ENCODE results near the gene KIAA1755.
"Not testable (repeated sequence)": the region's sequence is repeated elsewhere in the genome, so short reads cannot be mapped to it uniquely, and the experiment has no call there.

KIAA1755 gene

DNA sequence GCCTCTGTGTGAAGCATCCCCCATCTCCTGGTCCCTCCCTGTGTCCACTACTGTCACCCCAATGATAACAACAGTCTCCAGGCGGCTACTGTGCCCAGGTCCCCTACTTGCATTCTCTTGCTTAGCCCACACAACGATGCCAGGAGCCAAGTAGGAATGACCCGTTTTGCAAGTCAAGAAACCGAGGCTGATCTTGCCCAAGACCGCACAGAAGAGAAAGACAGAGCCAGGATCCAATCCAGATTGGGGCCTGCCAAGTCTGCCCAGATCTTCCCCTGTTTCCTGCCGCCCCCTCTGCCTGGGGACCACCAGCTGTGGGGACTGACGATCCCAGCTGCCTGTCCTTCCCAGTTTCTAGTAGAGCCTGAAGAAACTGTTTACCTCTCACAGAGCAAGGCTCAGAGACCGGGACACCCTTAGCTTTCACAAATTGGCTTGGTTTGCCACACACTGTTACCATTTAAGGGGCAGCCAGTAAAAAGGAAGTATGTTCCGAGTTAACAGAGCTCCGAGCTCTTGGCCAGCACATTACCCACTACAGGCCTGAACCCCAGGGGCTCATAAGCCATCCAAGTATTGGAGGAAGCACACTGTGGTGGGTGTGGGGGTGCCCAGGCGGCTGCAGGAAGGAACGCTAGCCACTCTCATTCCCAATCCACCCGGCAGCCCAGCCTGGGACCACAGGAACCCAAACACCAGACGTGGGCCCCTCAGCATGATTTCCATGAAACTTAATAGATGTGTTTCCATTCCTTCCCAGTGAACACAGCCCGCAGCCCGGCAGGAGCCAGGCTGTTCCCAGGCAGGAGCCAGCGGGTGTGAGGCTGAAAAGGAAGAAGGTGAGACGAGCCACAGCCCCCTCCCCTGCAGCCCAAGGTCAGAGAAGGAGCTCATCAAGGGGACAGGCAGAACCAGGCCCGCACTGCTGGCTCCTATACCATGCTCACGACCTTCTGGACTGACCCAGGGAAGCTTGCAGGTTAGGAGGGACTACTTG is 7.9 kb downstream of the KIAA1755 start:
- Histone ChIP-seq H3K27ac (ENCODE audit: low read depth in 2 of 2, low read length in 2 of 2) (peak overlapping the region; percentile 22 to 43), H3K9me3 (ENCODE audit: control insufficient read depth in 2 of 2, low read length in 2 of 2) (no peaks in the 10 kb centered on the region), H3K9ac (ENCODE audit: low read depth in 1 of 2, low read length in 2 of 2) (no peak overlapping the region), H3K4me1 (ENCODE audit: control insufficient read depth in 2 of 2, insufficient read depth in 2 of 2, low read length in 2 of 2) (no peaks in the 10 kb centered on the region), H3K36me3 (ENCODE audit: control insufficient read depth in 2 of 2, insufficient read depth in 2 of 2, low read length in 2 of 2) (no peaks in the 10 kb centered on the region), H3K27me3 (ENCODE audit: control insufficient read depth in 2 of 2, insufficient read depth in 2 of 2, low read length in 2 of 2) (peaks cover 0 to 4% of the 10 kb centered on the region in 2 donors), H3K4me3 (ENCODE audit: low read length in 2 of 2) (no peak overlapping the region)

DNA sequence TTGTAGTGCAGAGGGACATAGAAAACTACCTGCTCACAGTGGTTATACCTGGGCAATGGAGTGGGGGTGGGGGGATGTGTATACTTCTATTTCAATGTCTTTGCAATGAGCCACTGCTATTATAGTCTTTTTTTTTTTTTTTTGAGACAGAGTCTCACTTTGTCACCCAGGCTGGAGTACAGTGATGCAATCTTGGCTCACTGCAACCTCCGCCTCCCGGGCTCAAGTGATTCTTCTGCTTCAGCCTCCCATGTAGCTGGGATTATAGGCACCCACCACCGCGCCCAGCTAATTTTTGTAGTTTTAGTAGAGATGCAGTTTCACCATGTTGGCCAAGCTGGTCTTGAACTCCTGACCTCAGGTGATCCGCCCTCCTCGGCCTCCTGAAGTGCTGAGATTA is 9.1 kb downstream of the KIAA1755 start:
- H3K27ac ChIP-seq (ENCODE audit: low read depth in 2 of 2, low read length in 2 of 2); H3K9ac ChIP-seq (ENCODE audit: low read depth in 1 of 2, low read length in 2 of 2); H3K27me3 ChIP-seq (ENCODE audit: control insufficient read depth in 2 of 2, insufficient read depth in 2 of 2, low read length in 2 of 2); H3K9me3 ChIP-seq (ENCODE audit: control insufficient read depth in 2 of 2, low read length in 2 of 2); H3K4me1 ChIP-seq (ENCODE audit: control insufficient read depth in 2 of 2, insufficient read depth in 2 of 2, low read length in 2 of 2); H3K36me3 ChIP-seq (ENCODE audit: control insufficient read depth in 2 of 2, insufficient read depth in 2 of 2, low read length in 2 of 2); H3K4me3 ChIP-seq (ENCODE audit: low read length in 2 of 2): not testable (repeated sequence)

DNA sequence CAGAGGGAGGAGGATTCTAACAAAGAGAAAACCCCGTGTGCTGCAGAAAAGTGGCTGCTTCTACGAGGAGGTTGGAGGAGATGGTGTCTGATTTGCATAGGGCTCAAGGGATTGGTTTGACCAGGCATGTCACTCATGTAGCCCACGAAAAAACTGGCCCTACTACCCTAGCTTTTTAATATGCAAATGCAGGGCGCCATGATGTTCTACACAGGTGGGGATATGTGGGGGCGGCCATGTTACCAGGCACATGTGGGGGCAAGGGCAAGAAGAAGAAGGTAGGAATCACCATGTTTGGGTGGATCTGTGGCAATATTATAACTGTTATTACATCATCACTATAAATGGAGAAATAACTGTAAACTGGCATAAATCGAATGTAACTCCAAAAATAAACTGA is 9.9 kb downstream of the KIAA1755 start:
- Histone ChIP-seq H3K9me3 (ENCODE audit: control insufficient read depth in 2 of 2, low read length in 2 of 2) (no peaks in the 10 kb centered on the region), H3K4me1 (ENCODE audit: control insufficient read depth in 2 of 2, insufficient read depth in 2 of 2, low read length in 2 of 2) (no peaks in the 10 kb centered on the region), H3K27ac (ENCODE audit: low read depth in 2 of 2, low read length in 2 of 2) (no peak overlapping the region), H3K4me3 (ENCODE audit: low read length in 2 of 2) (no peak overlapping the region), H3K9ac (ENCODE audit: low read depth in 1 of 2, low read length in 2 of 2) (no peak overlapping the region), H3K27me3 (ENCODE audit: control insufficient read depth in 2 of 2, insufficient read depth in 2 of 2, low read length in 2 of 2) (peaks cover 0 to 4% of the 10 kb centered on the region in 2 donors), H3K36me3 (ENCODE audit: control insufficient read depth in 2 of 2, insufficient read depth in 2 of 2, low read length in 2 of 2) (no peaks in the 10 kb centered on the region)

DNA sequence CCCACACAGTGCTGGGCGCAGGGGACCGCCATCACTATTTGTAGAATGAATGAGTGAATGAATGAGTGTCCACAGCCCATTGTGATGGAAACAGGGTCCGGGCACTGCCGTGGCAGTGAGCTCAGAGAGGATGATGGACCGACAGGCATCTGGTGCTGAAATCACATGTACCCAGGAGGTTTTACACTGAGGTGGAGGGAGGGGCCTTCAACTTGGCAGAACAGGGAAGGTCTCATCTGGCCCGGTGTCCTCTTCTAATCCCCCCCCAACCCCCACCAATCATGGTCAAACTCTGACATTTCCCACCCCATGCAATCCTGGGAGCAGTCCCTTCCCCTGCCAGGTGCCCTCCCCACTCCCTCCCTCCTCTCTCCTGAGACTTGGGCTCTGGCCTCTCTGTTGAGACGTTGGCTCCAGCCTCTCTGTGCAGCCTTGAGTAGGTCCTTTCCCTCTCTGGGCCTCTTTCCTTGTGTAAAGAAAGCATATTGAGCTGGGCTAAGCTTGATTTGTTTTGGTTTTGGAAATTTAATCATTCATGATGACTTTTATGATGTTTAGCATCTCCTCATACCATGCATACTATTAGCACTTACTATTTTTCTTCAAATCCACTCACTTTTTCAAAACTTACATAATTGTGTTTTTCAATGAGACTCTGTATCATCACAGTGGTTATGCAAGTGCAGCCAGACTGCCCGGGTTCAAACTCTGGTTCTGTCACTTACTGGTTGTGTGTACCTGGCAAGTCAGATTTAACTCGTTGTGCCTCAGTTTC is 10.8 kb downstream of the KIAA1755 start:
- peaks cover 0 to 4% of the 10 kb centered on the region in 2 donors for H3K27me3 ChIP-seq (ENCODE audit: control insufficient read depth in 2 of 2, insufficient read depth in 2 of 2, low read length in 2 of 2)
- H3K9ac ChIP-seq (ENCODE audit: low read depth in 1 of 2, low read length in 2 of 2): no peak overlapping the region
- H3K27ac ChIP-seq (ENCODE audit: low read depth in 2 of 2, low read length in 2 of 2): no peak overlapping the region
- no peaks in the 10 kb centered on the region for H3K36me3 ChIP-seq (ENCODE audit: control insufficient read depth in 2 of 2, insufficient read depth in 2 of 2, low read length in 2 of 2)
- H3K4me1 ChIP-seq (ENCODE audit: control insufficient read depth in 2 of 2, insufficient read depth in 2 of 2, low read length in 2 of 2): no peaks in the 10 kb centered on the region
- no peak overlapping the region for H3K4me3 ChIP-seq (ENCODE audit: low read length in 2 of 2)
- H3K9me3 ChIP-seq (ENCODE audit: control insufficient read depth in 2 of 2, low read length in 2 of 2): no peaks in the 10 kb centered on the region

DNA sequence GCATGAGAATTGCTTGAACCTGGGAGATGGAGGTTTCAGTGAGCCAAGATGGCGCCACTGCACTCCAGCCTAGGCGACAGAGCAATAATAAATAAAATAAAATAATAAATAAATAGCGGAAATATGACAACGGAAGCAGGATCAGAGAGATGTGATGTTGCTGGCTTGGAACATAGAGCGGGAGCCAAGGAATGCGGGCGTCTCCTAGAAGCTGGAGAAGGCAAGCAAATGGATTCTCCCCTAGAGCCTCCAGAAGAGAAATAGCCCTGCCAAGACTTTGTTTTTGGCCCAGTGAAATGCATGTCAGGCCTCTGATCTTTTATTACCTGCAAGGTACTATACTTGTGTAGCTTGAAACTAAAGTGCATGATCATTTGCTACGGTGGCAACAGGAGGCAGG is 12.4 kb downstream of the KIAA1755 start:
- Histone ChIP-seq H3K36me3 (ENCODE audit: control insufficient read depth in 2 of 2, insufficient read depth in 2 of 2, low read length in 2 of 2) (no peaks in the 10 kb centered on the region), H3K27ac (ENCODE audit: low read depth in 2 of 2, low read length in 2 of 2) (no peak overlapping the region), H3K9ac (ENCODE audit: low read depth in 1 of 2, low read length in 2 of 2) (no peak overlapping the region), H3K9me3 (ENCODE audit: control insufficient read depth in 2 of 2, low read length in 2 of 2) (peaks cover 0 to 3% of the 10 kb centered on the region in 2 donors), H3K27me3 (ENCODE audit: control insufficient read depth in 2 of 2, insufficient read depth in 2 of 2, low read length in 2 of 2) (peaks cover 0 to 4% of the 10 kb centered on the region in 2 donors), H3K4me3 (ENCODE audit: low read length in 2 of 2) (no peak overlapping the region), H3K4me1 (ENCODE audit: control insufficient read depth in 2 of 2, insufficient read depth in 2 of 2, low read length in 2 of 2) (no peaks in the 10 kb centered on the region)

DNA sequence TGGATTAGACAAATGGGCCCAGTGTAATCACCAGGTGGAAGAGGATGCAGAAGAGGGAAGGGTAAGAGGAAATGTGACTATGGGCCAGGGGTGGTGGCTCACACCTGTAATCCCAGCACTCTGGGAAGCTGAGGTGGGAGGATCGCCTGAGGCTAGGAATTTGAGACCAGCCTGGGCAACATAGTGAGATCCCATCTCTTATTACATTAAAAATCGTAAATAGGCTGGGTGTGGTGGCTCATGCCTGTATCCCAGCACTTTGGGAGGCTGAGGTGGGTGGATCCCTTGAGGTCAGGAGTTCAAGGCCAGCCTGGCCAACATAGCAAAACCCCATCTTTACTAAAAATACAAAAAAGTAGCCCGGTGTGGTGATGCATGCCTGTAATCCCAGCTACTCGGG is 12.8 kb downstream of the KIAA1755 start:
- H3K4me1 ChIP-seq (ENCODE audit: control insufficient read depth in 2 of 2, insufficient read depth in 2 of 2, low read length in 2 of 2); H3K9me3 ChIP-seq (ENCODE audit: control insufficient read depth in 2 of 2, low read length in 2 of 2); H3K27me3 ChIP-seq (ENCODE audit: control insufficient read depth in 2 of 2, insufficient read depth in 2 of 2, low read length in 2 of 2); H3K4me3 ChIP-seq (ENCODE audit: low read length in 2 of 2); H3K27ac ChIP-seq (ENCODE audit: low read depth in 2 of 2, low read length in 2 of 2); H3K36me3 ChIP-seq (ENCODE audit: control insufficient read depth in 2 of 2, insufficient read depth in 2 of 2, low read length in 2 of 2); H3K9ac ChIP-seq (ENCODE audit: low read depth in 1 of 2, low read length in 2 of 2): not testable (repeated sequence)

DNA sequence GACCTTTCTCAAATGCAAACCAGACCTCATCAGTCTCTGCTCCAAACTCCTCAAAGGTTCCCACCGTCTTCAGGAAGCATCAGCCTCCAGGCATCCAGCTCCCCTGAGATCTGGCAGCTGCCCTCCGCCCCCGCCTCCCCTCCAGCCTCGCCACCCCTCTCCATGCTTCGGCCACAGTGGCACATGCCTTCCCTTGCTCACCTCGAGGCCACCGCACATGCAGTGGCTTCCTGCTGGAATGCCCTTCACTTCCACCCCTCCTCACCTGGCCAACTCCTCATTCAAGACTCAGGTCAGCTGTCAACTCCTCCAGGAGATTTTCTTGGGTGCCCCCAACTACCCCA is 13.4 kb downstream of the KIAA1755 start:
- no peak overlapping the region for H3K4me3 ChIP-seq (ENCODE audit: low read length in 2 of 2)
- H3K9me3 ChIP-seq (ENCODE audit: control insufficient read depth in 2 of 2, low read length in 2 of 2): peaks cover 4 to 11% of the 10 kb centered on the region in 2 donors
- no peak overlapping the region for H3K9ac ChIP-seq (ENCODE audit: low read depth in 1 of 2, low read length in 2 of 2)
- no peaks in the 10 kb centered on the region for H3K36me3 ChIP-seq (ENCODE audit: control insufficient read depth in 2 of 2, insufficient read depth in 2 of 2, low read length in 2 of 2)
- H3K27ac ChIP-seq (ENCODE audit: low read depth in 2 of 2, low read length in 2 of 2): no peak overlapping the region
- no peaks in the 10 kb centered on the region for H3K4me1 ChIP-seq (ENCODE audit: control insufficient read depth in 2 of 2, insufficient read depth in 2 of 2, low read length in 2 of 2)
- peaks cover 0 to 1% of the 10 kb centered on the region in 2 donors for H3K27me3 ChIP-seq (ENCODE audit: control insufficient read depth in 2 of 2, insufficient read depth in 2 of 2, low read length in 2 of 2)

DNA sequence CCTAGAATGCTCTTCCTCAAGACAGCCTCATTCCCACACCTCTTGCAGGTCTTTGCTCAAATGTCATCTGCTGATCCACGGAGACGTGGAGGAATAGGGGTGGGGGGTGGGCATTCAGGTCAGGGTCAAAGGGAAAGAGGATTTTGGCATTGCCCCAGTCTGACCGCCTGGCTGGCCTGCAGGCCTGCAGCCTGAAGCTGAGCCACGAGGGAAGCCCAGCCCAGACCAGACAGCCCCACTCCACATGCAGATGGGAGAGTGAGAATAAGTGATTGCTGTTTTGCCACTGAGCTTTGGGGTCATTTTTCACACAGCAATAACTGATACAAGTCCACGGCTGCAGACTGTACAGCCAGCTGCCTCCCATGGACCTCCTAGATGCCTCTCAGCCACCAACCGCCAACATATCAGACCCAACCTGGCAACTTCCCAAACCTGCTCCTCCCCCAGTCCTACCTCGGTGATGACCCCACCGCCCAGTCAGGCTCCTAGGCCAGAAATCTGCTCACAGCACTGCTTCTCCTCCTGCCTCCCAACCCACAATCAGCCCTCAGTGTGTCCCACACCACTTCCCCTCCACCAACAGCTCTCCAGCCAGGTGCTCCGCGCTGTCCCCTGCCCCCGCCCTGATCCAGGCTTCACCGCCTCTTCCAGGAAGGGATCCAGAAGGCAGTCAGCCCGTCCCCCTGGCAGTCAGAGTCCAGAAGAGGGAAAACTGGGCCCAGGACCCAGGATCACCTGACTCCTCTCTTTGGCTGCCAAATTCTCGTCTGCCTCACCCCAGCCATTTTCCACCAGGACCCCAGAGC is 14.0 kb downstream of the KIAA1755 start:
- no peaks in the 10 kb centered on the region for H3K4me1 ChIP-seq (ENCODE audit: control insufficient read depth in 2 of 2, insufficient read depth in 2 of 2, low read length in 2 of 2)
- no peaks in the 10 kb centered on the region for H3K27me3 ChIP-seq (ENCODE audit: control insufficient read depth in 2 of 2, insufficient read depth in 2 of 2, low read length in 2 of 2)
- no peaks in the 10 kb centered on the region for H3K36me3 ChIP-seq (ENCODE audit: control insufficient read depth in 2 of 2, insufficient read depth in 2 of 2, low read length in 2 of 2)
- no peak overlapping the region for H3K27ac ChIP-seq (ENCODE audit: low read depth in 2 of 2, low read length in 2 of 2)
- H3K9me3 ChIP-seq (ENCODE audit: control insufficient read depth in 2 of 2, low read length in 2 of 2): peaks cover 10 to 14% of the 10 kb centered on the region in 2 donors
- H3K4me3 ChIP-seq (ENCODE audit: low read length in 2 of 2): no peak overlapping the region
- no peak overlapping the region for H3K9ac ChIP-seq (ENCODE audit: low read depth in 1 of 2, low read length in 2 of 2)

DNA sequence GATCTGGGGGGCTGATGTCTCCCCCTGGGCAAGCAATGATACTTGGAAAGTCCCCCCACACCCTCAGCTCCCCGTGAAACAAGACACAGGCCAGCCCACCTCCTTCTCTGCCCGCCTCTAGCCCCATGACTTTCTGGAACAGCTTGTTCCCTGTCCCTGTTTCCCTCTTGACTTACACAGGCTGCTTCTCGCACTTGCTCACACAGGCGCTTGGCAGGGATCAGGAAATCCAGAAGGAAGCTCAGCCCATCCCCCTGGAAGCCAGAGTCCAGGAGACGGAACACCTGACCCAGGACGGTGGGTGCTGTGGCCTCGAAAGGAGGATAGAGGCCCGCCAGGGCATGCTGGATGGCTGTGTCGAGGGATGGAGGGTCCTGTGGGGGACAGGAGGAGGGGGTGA is 14.8 kb downstream of the KIAA1755 start:
- Histone ChIP-seq H3K4me3 (ENCODE audit: low read length in 2 of 2) (no peak overlapping the region), H3K9me3 (ENCODE audit: control insufficient read depth in 2 of 2, low read length in 2 of 2) (peaks cover 11 to 14% of the 10 kb centered on the region in 2 donors), H3K27ac (ENCODE audit: low read depth in 2 of 2, low read length in 2 of 2) (no peak overlapping the region), H3K4me1 (ENCODE audit: control insufficient read depth in 2 of 2, insufficient read depth in 2 of 2, low read length in 2 of 2) (no peaks in the 10 kb centered on the region), H3K9ac (ENCODE audit: low read depth in 1 of 2, low read length in 2 of 2) (no peak overlapping the region), H3K27me3 (ENCODE audit: control insufficient read depth in 2 of 2, insufficient read depth in 2 of 2, low read length in 2 of 2) (no peaks in the 10 kb centered on the region), H3K36me3 (ENCODE audit: control insufficient read depth in 2 of 2, insufficient read depth in 2 of 2, low read length in 2 of 2) (no peaks in the 10 kb centered on the region)

DNA sequence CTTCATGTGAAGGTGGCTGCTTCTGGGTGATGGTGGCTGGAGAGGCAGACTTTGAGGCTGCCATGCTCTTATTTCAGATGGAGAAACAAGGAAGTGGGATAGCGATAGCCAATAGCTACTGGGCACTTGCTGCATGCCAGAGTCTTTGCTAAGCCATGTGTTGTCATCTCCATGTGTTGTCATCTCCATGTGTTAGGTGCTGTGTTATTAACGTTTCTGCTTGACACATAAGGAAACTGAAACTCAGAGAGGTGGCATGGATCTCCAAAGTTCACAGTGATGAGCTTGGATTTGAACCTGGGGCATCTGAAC is 16.9 kb downstream of the KIAA1755 start:
- no peak overlapping the region for H3K27ac ChIP-seq (ENCODE audit: low read depth in 2 of 2, low read length in 2 of 2)
- H3K9ac ChIP-seq (ENCODE audit: low read depth in 1 of 2, low read length in 2 of 2): no peak overlapping the region
- peaks cover 11 to 14% of the 10 kb centered on the region in 2 donors for H3K9me3 ChIP-seq (ENCODE audit: control insufficient read depth in 2 of 2, low read length in 2 of 2)
- no peak overlapping the region for H3K4me3 ChIP-seq (ENCODE audit: low read length in 2 of 2)
- H3K4me1 ChIP-seq (ENCODE audit: control insufficient read depth in 2 of 2, insufficient read depth in 2 of 2, low read length in 2 of 2): no peaks in the 10 kb centered on the region
- H3K36me3 ChIP-seq (ENCODE audit: control insufficient read depth in 2 of 2, insufficient read depth in 2 of 2, low read length in 2 of 2): no peaks in the 10 kb centered on the region
- no peaks in the 10 kb centered on the region for H3K27me3 ChIP-seq (ENCODE audit: control insufficient read depth in 2 of 2, insufficient read depth in 2 of 2, low read length in 2 of 2)

All from mucosa of rectum (tissue), 2 donors.